ENCODE results near the gene PPIF.

Gene PPIF

GRCh38 chr10:79376078-79376628 is 28.9 kb downstream of the PPIF start:
- DNase-seq = no peak

DNA sequence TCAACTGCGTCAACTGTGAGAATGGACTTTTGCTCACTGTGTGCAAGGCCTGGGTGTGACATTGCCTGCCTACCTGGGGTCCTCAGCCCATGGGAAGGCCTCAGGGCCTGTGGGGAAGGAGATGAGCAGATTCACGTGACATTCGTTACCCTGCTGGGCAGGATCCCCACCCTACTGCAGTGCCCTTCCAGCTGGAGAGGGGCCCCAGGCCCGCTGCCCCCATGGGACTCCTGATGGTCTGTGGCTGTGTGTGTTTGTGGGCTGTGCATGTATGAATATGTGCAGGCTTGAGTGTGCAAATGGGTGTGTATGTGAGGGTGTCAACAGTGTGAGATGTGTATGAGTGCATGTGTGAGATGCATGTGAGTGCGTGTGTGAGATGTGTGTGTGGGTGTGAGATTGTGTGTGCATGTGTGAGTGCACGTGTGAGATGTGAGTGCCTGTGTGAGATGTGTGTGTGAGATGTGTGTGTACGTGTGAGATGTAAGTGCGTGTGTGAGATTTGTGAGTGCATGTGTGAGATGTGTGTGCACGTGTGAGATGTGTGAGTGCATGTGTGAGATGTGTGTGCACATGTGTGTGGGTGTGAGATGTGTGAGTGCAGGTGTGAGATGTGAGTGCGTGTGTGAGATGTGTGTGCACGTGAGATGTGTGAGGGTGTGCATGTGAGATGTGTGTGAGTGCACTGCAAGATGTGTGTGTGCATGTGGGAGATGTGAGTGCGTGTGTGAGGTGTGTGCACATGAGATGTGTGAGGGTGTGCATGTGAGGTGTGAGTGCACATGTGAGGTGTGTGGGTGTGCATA is 29.7 kb downstream of the PPIF start:
- no peak for DNase-seq

DNA sequence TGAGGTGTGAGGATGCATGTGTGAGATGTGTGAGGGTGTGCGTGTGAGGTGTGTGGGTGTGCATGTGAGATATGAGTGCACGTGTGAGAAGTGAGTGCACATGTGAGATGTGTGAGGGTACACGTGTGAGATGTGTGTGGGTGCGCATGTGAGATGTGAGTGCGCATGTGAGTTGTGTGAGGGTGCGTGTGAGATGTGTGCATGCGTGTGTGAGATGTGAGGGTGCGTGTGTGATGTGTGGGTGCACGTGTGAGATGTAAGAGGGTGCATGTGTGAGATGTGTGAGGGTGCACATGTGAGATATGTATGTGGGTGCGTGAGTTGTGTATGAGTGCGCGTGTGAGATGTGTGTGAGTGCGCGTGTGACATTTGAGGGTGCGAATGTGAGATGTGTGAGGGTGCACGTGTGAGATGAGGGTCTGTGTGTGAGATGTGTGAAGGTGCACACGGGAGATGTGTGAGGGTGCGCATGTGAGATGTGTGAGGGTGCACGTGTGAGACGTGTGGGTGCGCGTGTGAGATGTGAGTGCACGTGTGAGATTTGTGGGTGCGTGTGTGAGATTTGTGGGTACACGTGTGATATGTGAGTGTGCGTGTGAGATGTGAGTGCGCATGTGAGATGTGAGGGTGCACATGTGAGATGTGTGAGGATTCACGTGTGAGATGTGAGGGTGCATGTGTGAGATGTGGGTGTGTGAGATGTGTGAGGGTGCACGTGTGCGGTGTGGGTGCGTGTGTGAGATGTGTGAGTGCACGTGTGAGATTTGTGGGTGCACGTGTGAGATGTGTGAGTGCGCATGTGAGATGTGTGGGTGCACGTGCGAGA is 30.5 kb downstream of the PPIF start:
- no peak for DNase-seq

DNA sequence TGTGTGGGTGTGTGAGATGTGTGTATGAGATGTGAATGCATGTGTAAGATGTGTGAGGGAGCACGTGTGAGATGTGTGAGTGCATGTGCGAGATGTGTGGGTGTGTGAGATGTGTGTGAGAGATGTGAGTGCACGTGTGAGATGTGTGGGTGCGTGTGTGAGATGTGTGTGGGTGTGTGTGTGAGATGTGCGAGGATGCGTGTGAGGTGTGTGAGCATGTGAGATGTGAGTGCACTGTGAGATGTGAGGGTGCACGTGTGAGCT is 31.0 kb downstream of the PPIF start:
- no peak for DNase-seq

DNA sequence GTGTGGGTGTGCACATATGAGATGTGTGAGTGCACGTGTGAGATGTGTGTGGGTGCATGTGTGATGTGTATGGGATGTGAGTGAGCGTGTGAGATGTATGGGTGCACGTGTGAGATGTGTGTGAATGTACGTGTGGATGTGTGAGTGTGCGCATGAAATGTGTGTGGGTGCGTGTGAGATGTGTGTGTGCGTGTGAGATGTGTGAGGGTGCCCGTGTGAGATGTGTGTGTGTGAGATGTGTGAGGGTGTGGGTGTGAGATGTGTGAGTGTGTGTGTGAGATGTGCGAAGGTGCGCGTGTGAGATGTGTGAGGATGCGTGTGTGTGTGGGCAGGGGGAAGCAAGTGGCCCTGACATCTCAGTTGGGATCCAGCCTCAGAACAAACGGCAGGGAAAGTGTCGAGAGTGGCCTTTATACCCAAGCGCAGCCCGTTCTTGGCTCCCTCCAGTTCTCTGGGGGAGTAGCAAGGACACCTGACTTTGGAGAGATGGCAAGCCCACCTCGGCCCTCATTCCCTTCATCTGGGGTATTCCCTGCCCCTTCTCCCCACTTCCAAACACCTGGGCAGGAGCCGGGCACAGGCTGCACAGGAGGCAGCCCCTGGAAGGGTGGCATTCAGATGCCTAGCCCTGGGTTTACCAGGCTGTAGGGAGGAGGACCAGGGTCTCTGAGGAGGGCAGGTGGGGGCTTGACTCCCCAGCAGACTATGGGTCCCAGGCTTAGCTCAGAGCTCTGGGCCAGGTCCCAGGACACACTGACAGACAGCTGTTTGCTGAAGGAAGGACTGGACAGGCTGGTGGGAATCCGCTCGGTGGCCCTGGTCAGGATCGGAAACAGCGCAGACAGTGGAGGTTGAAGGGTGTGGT is 31.6 kb downstream of the PPIF start:
- no peak for DNase-seq

DNA sequence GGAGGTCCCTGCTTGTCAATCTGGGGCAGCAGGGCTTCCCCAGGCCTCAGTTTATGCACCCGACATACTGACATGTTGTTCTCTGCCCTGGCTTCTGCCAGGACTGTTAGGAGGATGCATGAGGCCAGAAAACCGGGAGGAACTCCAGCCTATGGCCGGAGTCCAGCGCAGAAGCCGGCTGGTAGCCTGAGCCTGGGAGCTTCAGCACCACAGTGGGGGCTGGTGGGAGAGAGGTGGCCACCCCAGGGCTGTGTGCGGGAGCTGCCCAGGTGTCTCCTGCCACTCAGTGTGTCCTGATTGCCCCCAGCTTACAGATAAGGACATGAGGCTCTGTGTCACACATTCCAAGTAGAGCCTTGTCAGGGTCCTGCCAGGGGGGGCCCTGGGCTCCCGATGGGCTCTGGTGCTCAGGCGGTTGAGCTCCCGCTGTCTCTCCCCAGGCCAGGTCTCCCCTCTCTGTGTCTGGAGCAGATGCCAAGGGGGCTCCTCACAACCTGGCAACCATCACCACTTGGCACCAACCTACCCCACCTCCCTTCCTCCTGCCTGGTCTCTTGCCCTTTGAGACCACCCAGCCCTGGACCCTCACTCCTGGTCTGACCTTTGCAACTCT is 32.3 kb downstream of the PPIF start:
- DNase-seq = no peak

DNA sequence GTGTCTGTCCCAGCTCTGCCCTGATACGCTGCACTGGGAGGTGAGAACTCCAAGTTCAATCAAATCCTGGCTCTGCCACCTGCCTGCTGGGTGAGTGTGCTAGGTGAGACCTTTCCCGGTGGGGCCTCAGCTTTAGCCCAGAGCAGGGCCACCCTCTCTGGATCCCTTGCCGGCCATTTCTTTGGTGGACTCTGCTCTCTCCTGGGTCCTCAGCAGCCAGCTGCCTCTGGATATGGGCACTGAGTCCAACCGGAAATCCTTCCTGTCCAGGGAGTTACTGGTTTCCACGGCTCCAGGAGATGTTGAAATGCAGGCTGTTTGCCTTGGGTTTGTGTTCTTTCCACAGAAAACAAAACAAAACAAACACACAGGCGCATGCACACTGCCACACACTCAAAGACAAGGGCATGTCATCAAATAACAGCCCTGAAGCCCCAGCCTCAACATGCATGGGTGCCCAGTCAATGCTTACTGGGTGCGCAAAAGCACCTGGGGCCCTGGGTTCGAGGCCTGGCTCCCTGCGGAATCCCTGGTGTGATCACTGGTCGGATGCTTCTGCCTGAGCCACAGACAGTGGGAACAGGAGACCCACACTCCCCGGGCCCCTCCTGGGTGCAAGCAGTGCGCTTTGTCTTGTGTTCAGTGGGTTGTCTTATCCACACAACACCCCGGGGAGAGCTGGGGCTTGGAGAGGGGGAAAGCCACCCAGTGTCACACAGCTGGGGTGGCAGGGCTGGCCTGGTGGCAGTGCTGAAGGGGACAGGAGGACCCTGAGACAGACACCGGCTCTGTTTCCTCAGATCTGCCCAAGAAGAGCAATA is 33.1 kb downstream of the PPIF start:
- no peak for DNase-seq

DNA sequence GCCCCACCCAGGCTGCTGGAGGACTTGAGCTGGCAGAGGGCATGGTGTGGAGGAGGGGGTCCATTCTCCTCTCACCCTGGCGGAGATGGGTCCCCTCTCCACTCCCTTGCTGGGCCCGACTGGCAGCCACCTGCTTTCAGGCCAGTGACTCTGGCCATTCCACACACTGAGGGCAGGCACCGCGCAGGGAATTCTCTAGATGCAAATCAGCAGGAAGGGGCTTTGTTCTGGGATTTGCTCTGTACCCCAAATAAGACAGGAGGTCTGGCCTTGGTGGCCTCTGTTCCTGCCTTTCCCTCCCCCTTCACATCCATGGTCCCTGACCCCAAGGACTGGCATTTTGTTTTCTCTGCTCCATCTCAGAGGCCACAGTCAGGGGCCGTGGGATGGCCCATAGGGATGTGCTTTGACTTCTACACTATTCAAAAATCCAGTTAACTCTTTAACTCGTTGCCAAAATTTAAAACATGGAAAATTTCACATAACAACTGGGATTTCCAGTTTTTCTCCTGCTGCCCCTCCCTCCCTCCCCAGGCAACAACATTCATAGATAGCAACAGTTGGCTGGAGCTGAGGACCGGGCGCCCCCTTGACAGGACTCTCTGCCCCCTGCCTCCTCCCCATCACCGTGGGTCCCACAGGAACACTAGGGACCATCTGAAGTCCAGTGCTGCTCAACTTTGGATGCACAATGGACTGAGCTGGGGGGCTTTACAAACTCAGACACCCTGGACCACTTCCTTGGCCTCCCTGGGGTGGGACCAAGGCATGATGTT is 33.9 kb downstream of the PPIF start:
- no peak for DNase-seq

DNA sequence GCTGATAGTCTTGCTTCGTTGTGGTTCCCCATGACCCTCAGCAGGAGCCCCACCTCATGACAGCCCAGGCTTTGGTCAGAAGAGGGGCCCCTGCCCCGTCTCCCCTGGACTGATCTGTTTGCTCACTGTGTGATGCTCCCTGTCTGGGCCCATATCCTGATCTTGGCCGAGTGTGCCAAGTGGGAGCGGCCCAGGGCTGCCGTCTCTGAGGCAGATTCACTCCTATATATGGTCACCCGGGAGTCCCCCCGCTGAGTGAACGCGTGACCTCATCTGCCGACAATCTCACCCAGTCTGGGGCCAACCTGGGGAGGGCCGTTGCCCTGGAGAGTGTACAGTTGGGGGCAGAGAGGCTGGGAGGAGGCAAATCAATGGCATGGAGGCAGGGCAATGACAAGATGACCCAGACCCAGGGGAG is 34.5 kb downstream of the PPIF start:
- DNase-seq = no peak

DNA sequence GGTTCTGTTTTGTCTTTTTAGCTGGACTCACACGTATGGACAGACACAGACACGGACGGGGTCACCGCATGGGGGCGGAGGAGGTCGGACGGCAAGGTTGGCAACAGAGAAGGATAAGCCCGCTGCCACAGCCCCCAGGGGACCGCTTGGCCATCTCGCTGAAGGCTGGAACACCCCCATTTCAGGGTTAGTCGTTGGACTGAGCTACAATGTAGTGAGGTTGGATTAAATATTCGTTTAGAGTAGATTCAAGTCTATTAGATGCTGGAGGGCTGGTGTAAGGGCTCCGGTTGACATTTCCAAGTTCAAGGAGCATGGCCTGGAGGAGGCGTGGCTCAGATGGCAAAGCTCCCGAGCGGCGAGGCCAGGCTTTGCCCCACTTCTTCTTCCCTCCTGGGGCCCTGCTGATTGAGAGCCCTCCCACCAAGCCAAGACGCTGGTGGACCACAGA is 35.2 kb downstream of the PPIF start:
- DNase-seq = no peak

- DNase-seq = no peak
Measured at GRCh38 chr10:79383974-79384606, 36.8 kb downstream of the PPIF start.

DNA sequence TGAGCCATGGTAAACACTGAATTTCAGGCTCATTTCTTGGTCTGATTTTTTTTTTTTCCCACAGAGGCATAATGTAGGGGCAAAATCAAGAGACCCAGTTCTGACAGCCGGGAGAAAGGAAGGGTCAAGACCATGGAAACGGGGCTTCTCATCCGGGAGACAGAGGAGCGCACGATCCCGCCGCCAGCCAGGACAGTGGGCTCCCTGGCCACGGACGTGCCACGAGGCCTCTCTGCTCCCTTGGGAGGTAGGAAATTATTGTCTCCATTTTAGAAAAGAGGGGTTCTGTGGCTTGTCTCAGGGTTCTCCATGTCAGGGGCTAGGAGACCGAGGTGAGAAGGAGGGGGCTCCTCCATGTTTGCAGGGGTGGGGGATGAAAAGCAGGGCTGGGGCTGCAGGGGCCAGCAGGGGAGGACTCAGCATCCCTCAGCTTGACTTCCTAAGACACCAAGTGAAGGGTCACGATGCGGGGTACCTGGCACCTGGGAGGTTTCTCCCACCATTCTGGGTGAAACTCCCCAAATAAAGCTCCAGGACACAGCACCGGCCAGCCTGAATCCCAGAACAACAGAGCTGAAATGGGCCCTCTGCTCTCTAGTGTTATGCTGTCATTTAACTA is 37.6 kb downstream of the PPIF start:
- no peak for DNase-seq

DNA sequence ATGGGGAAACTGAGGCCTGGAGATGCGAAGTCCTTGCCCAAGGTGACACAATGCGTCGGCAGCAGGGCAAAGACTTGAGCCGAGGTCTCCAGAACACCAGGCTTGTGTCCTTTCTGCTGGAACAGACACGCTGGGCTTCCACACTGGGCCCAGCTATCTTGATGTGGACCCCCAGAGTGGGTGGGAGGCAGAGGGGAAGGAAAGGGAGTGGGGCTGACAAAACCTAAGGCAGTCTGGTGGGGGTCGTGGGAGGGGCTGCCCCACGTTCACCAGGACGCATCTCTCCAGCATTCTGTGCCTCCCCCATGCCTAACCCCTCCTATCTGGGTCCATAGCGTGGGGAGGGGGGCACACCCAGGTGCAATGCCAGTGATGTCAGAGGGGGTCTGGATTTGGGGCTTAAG is 38.1 kb downstream of the PPIF start:
- no peak for DNase-seq

DNA sequence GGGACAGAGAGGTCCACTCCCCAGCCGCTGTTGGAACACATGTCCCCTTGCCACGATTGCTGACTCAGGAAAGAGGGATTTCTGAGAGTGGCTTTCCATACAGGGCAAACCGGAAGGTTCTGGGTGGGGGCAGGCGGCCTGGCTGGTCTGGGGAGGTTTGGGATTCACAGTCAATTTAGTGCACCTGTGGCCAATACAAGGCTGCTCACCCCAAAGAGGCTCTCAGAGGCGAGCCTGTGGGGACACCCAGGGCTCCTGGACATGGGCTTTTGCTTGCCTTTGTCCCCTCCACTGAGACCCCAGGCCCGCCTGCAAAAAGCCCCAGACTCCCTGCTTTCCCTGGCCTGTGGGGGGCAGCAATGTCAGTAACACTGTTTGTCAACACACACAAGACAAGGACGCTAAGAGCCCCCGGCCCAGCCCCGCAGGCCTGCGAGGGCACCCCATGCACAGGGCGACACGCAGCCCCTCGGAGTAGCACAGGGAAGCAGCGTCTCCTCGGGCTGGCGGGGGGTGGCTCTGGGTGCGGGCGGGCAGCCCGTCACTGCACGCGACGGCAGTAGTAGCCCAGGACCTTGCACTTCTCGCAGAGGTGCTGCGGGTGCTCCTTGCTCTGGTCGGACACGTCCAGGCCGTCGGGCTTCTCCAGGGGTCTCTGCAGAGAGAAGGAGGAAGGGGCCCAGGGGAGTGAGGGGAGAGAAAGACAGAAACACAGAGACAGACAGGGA is 38.7 kb downstream of the PPIF start:
- no peak for DNase-seq

- no peak for DNase-seq
Measured at GRCh38 chr10:79386637-79387465, 39.6 kb downstream of the PPIF start.

GRCh38 chr10:79387466-79387973 is 40.3 kb downstream of the PPIF start:
- DNase-seq = no peak

DNA sequence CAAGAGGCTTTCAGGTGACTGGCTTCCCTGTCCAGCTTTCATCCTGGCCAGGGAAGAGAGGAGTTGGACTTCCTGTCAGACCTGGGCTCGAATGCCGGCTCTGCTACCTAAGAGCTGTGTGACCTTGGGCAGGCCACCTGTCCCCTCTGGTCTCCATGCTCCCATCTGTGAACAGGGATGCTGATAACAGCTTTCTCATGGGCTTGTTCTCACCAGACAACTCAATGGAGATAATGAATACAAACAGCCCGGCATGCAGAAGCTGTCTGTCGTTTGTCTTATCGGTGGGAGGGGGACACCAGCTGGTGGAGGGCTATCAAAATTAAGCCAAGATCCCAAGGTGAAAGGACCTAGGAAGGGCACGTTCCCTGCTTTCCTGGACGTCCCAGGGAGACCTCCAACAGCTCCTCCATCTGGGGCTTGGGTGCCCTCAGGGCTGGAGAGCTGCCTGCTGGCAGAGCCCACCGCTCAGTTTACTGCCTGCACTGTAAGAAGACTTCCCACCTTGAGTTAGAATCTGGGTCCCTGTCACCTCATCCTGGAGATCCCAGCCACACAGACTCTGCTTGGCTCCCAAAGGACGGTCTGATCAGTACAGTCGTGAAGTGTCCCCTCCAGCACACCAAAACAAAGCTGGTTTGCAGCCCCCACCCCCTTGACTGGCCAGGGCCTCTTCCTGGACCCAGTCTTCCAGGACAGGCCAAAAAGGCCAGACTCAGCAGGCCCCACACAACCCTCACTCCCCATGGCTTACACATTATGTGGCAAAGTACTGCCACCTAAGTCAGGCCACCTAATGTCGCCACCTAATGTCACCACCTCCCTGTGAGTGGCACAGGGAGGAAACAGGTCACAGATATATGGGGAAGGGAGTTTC is 40.9 kb downstream of the PPIF start:
- no peak for DNase-seq

All from NCI-H1092 (cell line).